Neural progenitor cell (in vitro differentiated cells): ENCODE data around the gene IL36B. TPM values are rescaled to one million over a fixed set of nuclear protein-coding genes. Genes with fewer than 3 reads are reported as not detected.

Experiments used
- DNase-seq: peaks from one replicate; pipeline ENCODE4 v3.0.0-alpha.2; 2016; ENCODE audit warnings: low spot score
- H2AFZ ChIP-seq: fragments of 200-600 bp; sonication (generic); replicated peaks from 2 replicates; pipeline ENCODE4 v1.6.1; 2016; ENCODE audit warnings: antibody characterized with exemption
- H3F3A ChIP-seq: fragments of 200-600 bp; sonication (generic); 2 replicates; pipeline ENCODE4 v1.6.1; 2016; ENCODE audit warnings: antibody characterized with exemption, low read depth
- H3K27ac ChIP-seq: fragments of 200-600 bp; sonication (generic); 2 replicates; pipeline ENCODE4 v1.5.1; 2016; ENCODE audit warnings: mild to moderate bottlenecking
- H3K27me3 ChIP-seq: fragments of 200-600 bp; sonication (generic); 2 replicates; pipeline ENCODE4 v1.6.1; 2016; ENCODE audit warnings: mild to moderate bottlenecking, moderate library complexity
- H3K36me3 ChIP-seq: fragments of 200-600 bp; sonication (generic); 2 replicates; pipeline ENCODE4 v1.5.1; 2016
- H3K4me1 ChIP-seq: fragments of 200-600 bp; sonication (generic); 2 replicates; pipeline ENCODE4 v1.6.1; 2016; ENCODE audit warnings: mixed run types
- H3K4me2 ChIP-seq: fragments of 200-600 bp; sonication (generic); 2 replicates; pipeline ENCODE4 v1.6.1; 2016
- H3K4me3 ChIP-seq: fragments of 200-600 bp; sonication (generic); 2 replicates; pipeline ENCODE4 v1.5.1; 2016
- H3K79me2 ChIP-seq: fragments of 200-600 bp; sonication (generic); 2 replicates; pipeline ENCODE4 v1.6.1; 2016; ENCODE audit warnings: low read depth
- H3K9ac ChIP-seq: fragments of 200-600 bp; sonication (generic); 2 replicates; pipeline ENCODE4 v1.6.1; 2016
- H3K9me3 ChIP-seq: fragments of 200-600 bp; sonication (generic); 2 replicates; pipeline ENCODE4 v1.5.1; 2016; ENCODE audit warnings: low read depth
- H4K20me1 ChIP-seq: fragments of 200-600 bp; sonication (generic); 2 replicates; pipeline ENCODE4 v1.6.1; 2016; ENCODE audit warnings: low read depth
- H3K27ac Mint-ChIP-seq: 3 replicates; pipeline ENCODE4 v1.8.0; 2021; ENCODE audit warnings: mixed read lengths
- H3K27me3 Mint-ChIP-seq: 2 replicates; pipeline ENCODE4 v1.8.0; 2022; ENCODE audit warnings: low read depth, mild to moderate bottlenecking, inconsistent platforms, moderate library complexity, mixed read lengths; ENCODE audit not compliant: insufficient read depth
- H3K36me3 Mint-ChIP-seq: 3 replicates; pipeline ENCODE4 v1.8.0; 2021; ENCODE audit warnings: mixed read lengths
- H3K4me1 Mint-ChIP-seq: 3 replicates; pipeline ENCODE4 v1.8.0; 2021; ENCODE audit warnings: mixed read lengths
- H3K4me3 Mint-ChIP-seq: 3 replicates; pipeline ENCODE4 v1.8.0; 2021; ENCODE audit warnings: mild to moderate bottlenecking, moderate library complexity, mixed read lengths
- H3K9me3 Mint-ChIP-seq: 3 replicates; pipeline ENCODE4 v1.8.0; 2020; ENCODE audit warnings: mixed read lengths
- CTCF ChIP-seq: fragments of 200-600 bp; sonication (generic); IDR thresholded peaks from 2 replicates; pipeline ENCODE4 v1.5.1; 2017; ENCODE audit warnings: antibody characterized with exemption, mild to moderate bottlenecking
- EZH2 ChIP-seq: fragments of 200-600 bp; sonication (generic); IDR thresholded peaks from 2 replicates; pipeline ENCODE4 v1.6.1; 2017; ENCODE audit warnings: antibody characterized with exemption, mild to moderate bottlenecking, moderate library complexity
- EZH2phosphoT487 ChIP-seq: fragments of 200-600 bp; sonication (generic); IDR thresholded peaks from 2 replicates; pipeline ENCODE4 v1.6.1; 2017; ENCODE audit warnings: antibody characterized with exemption
- total RNA-seq: library from RNA; depleted of rRNA; stranded (reverse); fragments of >200 nt; gene quantifications from 2 replicates; pipeline ENCODE4 v1.2.3, GENCODE V29; 2015; ENCODE audit warnings: low replicate concordance

IL36B gene
- total RNA-seq, 1 donor from 2014 or later = not detected

GRCh38 chr2:113083296-113083695 is 30.6 kb upstream of the IL36B start:
- H3K9me3 Mint-ChIP-seq = no peaks in the 10 kb centered on the region
- H3K4me3 ChIP-seq = no peak overlapping the region
- no peak for DNase-seq
- H3F3A ChIP-seq = no peaks in the 10 kb centered on the region
- H2AFZ ChIP-seq = no peak overlapping the region
- no peaks in the 10 kb centered on the region for H3K36me3 ChIP-seq
- no peak overlapping the region for H3K9ac ChIP-seq
- no peak overlapping the region for H3K4me2 ChIP-seq
- H3K27ac Mint-ChIP-seq = no peak overlapping the region
- no peaks in the 10 kb centered on the region for H4K20me1 ChIP-seq
- H3K36me3 Mint-ChIP-seq = no peaks in the 10 kb centered on the region
- H3K4me1 Mint-ChIP-seq = no peaks in the 10 kb centered on the region
- no peak overlapping the region for H3K27ac ChIP-seq
- H3K27me3 Mint-ChIP-seq = peaks cover 9% of the 10 kb centered on the region
- TF ChIP-seq CTCF (no peak), EZH2 (no peak), EZH2phosphoT487 (no peak)
- peaks cover 34% of the 10 kb centered on the region for H3K27me3 ChIP-seq
- no peak overlapping the region for H3K4me3 Mint-ChIP-seq
- H3K79me2 ChIP-seq = no peaks in the 10 kb centered on the region
- no peaks in the 10 kb centered on the region for H3K9me3 ChIP-seq
- H3K4me1 ChIP-seq = no peaks in the 10 kb centered on the region

GRCh38 chr2:113081488-113082210 is 29.0 kb upstream of the IL36B start:
- TF ChIP-seq EZH2phosphoT487 (no peak), EZH2 (no peak), CTCF (no peak)
- no peak overlapping the region for H3K4me3 Mint-ChIP-seq
- H3K27me3 ChIP-seq = peaks cover 30% of the 10 kb centered on the region
- H3K4me3 ChIP-seq = no peak overlapping the region
- no peaks in the 10 kb centered on the region for H4K20me1 ChIP-seq
- no peak for DNase-seq
- H3K9ac ChIP-seq = no peak overlapping the region
- no peak overlapping the region for H3K4me2 ChIP-seq
- no peak overlapping the region for H2AFZ ChIP-seq
- no peak overlapping the region for H3K27ac ChIP-seq
- no peaks in the 10 kb centered on the region for H3K36me3 Mint-ChIP-seq
- H3K27me3 Mint-ChIP-seq = peaks cover 15% of the 10 kb centered on the region
- no peaks in the 10 kb centered on the region for H3K79me2 ChIP-seq
- H3K27ac Mint-ChIP-seq = no peak overlapping the region
- H3K9me3 ChIP-seq = no peaks in the 10 kb centered on the region
- H3K4me1 ChIP-seq = no peaks in the 10 kb centered on the region
- H3F3A ChIP-seq = no peaks in the 10 kb centered on the region
- H3K4me1 Mint-ChIP-seq = no peaks in the 10 kb centered on the region
- H3K36me3 ChIP-seq = no peaks in the 10 kb centered on the region
- H3K9me3 Mint-ChIP-seq = no peaks in the 10 kb centered on the region

GRCh38 chr2:113080134-113080533 is 27.5 kb upstream of the IL36B start:
- Mint-ChIP-seq H3K27me3 (peaks cover 21% of the 10 kb centered on the region), H3K36me3 (no peaks in the 10 kb centered on the region), H3K9me3 (no peaks in the 10 kb centered on the region), H3K27ac (no peak overlapping the region), H3K4me3 (no peak overlapping the region), H3K4me1 (no peaks in the 10 kb centered on the region)
- H3F3A ChIP-seq = no peaks in the 10 kb centered on the region
- H3K9me3 ChIP-seq = no peaks in the 10 kb centered on the region
- no peaks in the 10 kb centered on the region for H3K4me1 ChIP-seq
- no peaks in the 10 kb centered on the region for H3K79me2 ChIP-seq
- no peak overlapping the region for H3K4me2 ChIP-seq
- no peak overlapping the region for H3K9ac ChIP-seq
- peak; percentile 71 for DNase-seq
- no peaks in the 10 kb centered on the region for H4K20me1 ChIP-seq
- H3K27me3 ChIP-seq = peaks cover 37% of the 10 kb centered on the region
- no peak overlapping the region for H2AFZ ChIP-seq
- no peaks in the 10 kb centered on the region for H3K36me3 ChIP-seq
- H3K4me3 ChIP-seq = no peak overlapping the region
- TF ChIP-seq EZH2 (no peak), CTCF (peak; percentile 78)
- H3K27ac ChIP-seq = no peak overlapping the region
